Activated T-helper 1 cell treated with Interleukin-2 at 50 U/mL for 16 hours (primary cell): ENCODE data around the gene MAP3K20.
"Not testable (repeated sequence)": the region's sequence is repeated elsewhere in the genome, so short reads cannot be mapped to it uniquely, and the experiment has no call there.

Source experiments
- DNase-seq: peaks from one replicate; pipeline ENCODE4 v3.0.0-alpha.2; 2020; ENCODE audit warnings: low read depth

The MAP3K20 gene

DNA sequence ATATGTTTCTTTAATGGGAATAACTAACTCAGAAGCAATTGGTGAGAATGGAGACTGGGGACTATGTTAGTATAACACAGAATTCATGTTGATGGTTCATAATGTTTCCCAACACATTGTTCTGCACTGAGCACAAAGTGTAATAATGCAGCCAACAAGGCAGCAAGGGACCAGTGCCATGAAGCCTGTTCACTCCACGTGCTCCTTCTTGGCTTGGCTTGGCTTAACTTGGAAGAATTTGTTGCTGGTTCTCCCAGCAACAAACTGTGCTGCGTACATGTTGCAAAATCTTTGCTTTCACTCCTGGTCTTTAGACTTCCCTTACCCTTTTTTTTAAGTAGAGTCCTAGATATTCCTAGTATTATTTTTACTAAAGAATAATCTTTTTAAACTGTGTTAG lies 129.7 kb downstream of the MAP3K20 start:
- no peak for DNase-seq

GRCh38 chr2:173207124-173207523 lies 131.5 kb downstream of the MAP3K20 start:
- not testable (repeated sequence) for DNase-seq

DNA sequence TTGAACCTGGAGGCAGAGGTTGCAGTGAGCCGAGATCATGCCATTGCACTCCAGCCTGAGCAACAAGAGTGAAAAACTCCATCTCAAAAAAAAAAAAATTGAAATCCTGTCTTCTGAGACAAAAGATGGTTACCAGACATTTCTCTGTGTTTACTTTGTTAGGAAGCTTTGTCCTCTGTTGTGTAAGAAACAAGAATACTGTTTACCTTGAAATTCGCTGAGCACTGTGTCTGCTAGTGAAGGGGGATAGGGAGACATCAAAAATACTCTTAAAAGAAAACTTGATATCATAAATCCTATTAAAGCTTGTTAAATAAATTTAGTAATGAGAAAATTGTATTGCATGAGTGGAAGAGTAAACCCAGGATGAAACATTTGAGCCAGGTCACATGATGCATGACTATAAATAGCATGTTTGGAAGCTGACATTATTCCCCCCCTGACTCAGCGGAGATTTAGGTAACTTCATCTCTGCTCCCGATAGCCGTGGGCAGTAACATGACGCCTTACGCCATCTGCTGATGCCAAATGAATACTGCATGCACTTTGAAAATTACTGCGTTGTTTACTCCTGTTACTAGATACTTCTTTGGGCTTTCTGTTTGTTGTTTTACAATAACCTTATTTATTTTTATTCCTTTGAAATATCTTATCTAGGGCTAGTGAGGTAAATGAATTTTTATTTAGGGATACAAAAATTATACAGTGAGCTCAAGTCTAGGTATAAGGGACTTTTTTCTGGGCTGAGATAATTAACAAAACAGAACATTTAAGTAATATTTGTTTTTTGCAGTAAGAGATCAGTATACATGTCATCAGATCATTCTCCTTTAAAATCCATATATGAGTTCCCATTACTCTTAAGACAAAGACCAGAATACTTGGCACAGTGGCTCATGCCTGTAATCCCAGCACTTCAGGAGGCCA lies 134.9 kb downstream of the MAP3K20 start:
- DNase-seq, result peak; percentile 9

DNA sequence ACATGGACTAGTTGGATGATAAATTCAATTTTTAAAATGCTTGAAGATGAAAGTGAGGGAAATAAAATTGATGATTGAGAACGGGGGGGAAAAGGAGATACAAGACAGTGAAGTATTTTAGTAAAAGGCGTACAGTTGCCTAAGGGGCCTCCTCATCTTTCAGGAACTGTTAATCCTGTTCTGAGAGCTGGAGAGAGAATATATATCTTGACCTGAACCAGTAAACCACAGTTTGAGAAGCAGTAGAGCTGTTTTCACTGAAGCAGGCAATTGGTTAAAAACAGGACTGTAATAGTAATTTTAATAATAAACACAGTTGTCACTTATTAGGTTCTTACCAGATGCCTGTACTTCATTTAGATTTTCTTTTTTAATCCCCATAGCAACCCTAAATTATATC lies 137.5 kb downstream of the MAP3K20 start:
- no peak for DNase-seq

- DNase-seq, result no peak
Observed at GRCh38 chr2:173214213-173214612, 138.6 kb downstream of the MAP3K20 start.

DNA sequence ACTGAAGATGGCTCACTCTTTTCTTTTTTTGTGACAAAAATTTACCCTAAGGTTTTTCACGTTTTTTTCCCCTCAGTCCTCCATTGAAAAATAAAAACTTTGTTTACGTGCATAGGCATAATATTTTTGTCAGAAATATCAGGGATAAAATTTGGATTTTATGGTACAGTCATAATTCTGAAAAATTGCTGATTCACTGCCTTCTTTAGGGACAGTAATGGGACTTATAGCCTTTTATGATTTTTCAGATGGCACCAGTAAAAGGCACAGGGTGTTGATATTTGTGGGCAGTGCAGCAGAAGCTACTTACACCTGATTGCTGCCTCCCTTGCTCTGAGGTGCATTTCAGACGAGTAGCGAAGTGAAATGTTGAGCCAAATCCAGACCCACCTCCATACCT lies 139.7 kb downstream of the MAP3K20 start:
- no peak for DNase-seq

- no peak for DNase-seq
Observed at GRCh38 chr2:173216051-173216450, 140.4 kb downstream of the MAP3K20 start.

- no peak for DNase-seq
Observed at GRCh38 chr2:173216668-173217067, 141.0 kb downstream of the MAP3K20 start.

- DNase-seq, result no peak
Observed at GRCh38 chr2:173217116-173217840, 141.6 kb downstream of the MAP3K20 start.

GRCh38 chr2:173218326-173219056 lies 142.8 kb downstream of the MAP3K20 start:
- DNase-seq, result no peak

- no peak for DNase-seq
Observed at GRCh38 chr2:173221132-173221695, 145.6 kb downstream of the MAP3K20 start.

- no peak for DNase-seq
Observed at GRCh38 chr2:173221937-173222594, 146.4 kb downstream of the MAP3K20 start.

- DNase-seq, result no peak
Observed at GRCh38 chr2:173223871-173224270, 148.2 kb downstream of the MAP3K20 start.

- DNase-seq, result no peak
Observed at GRCh38 chr2:173226899-173227698, 151.5 kb downstream of the MAP3K20 start.

DNA sequence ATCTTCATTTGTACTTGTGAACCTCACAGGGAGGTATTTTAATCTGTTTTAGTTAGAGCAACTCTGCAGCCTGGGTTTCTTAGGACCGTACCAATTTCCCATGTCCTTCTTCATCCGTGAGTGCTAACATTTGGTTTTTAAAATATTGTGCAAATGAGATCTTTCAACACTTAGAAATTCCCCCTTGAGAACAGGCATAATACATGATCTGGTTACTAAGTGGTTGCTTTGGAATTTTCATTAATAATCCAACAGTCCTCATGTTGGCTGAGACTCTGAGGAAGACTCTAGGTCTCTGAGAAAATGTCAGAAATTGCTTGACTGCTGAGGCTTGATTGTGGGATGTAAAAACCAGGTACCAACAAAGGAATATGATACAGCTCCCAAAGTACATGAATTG lies 153.4 kb downstream of the MAP3K20 start:
- DNase-seq, result no peak

DNA sequence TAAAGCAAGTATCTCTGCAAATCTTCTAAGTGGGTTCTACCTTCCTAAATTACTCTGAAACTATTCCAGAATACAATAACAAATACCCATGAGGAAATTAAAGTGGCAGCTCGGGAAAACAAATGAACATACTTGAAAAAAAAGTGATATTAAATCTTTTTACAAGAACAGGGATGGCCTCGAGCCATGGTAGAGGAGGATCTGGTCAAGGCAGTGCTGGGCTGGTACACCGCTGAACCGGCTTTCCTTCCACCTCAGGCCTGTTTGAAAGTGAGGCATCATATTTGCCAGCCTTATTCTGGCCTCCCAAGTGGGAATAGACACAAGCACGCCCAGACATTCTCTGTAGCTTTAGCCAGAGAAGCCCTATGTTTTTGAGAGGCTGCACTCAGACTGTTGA lies 154.5 kb downstream of the MAP3K20 start:
- DNase-seq, result no peak

- no peak for DNase-seq
Observed at GRCh38 chr2:173231042-173231441, 155.4 kb downstream of the MAP3K20 start.

DNA sequence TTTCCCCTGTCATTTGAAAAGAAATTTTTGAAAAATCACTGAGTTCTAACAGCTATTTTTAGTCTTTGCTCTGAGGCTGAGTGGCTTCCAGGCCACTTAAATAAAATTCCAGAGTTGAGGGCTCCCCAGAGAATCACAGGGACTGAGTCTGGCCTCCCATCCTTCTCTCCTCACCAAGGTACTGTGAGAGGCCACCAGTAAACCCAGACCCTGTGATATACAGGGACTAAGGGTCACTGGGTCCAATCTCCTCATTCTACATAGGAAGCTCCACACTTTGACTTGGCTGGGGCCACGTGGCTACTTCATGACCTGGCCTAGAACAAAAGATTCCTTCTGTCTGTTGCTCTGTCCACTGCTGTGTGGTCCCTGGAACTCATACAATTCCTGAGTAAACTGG lies 155.8 kb downstream of the MAP3K20 start:
- DNase-seq, result no peak

DNA sequence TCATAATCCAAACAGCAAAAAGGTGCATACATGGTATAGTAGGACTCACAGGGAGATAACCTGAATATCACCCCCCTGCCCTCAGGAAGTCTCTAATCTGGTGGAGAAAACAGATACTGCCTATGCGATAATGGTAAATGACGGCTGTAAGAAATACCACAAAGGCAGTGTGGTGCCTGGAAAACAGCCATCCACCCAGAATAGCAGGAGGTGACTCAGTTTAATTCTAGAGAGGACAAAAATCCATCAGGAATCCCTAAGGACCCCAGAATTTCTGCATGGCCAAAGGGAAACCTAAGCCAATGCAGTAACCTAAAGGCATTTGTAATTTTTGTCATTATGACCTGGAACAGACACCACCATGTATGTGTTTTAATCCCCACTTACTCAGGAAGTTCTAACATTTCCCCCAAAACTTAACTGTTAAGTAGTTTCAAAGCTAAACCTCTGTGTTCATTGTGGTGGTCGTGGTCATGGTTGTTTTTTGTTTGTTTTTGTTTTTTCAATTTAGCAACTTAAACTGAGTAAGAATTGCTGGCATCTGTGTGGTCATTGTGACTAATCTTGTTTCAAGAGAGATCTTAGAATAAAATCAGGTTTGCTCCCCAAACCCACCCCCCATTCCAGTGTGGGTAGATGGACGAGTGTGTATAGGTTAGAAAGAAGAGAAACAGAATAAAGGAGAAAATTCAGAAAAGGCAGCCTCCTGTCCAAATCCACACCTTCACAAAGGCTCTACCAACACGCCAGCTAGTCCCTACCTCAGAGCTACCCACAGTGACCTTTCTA lies 157.5 kb downstream of the MAP3K20 start:
- DNase-seq, result no peak
